AG09319 (cell line): ENCODE data around the gene PRSS50.

Source experiments
- DNase-seq: peaks from one replicate; pipeline ENCODE4 v3.0.0-alpha.2; 2010; ENCODE audit warnings: low read depth; ENCODE audit errors: extremely low read depth
- TF ChIP-seq, protein P1 (sequence below): IDR thresholded peaks from 2 replicates; pipeline ENCODE4 v1.5.1; 2011; ENCODE audit warnings: low read depth, mild to moderate bottlenecking, inconsistent platforms, low read length, moderate library complexity

The PRSS50 gene

DNA sequence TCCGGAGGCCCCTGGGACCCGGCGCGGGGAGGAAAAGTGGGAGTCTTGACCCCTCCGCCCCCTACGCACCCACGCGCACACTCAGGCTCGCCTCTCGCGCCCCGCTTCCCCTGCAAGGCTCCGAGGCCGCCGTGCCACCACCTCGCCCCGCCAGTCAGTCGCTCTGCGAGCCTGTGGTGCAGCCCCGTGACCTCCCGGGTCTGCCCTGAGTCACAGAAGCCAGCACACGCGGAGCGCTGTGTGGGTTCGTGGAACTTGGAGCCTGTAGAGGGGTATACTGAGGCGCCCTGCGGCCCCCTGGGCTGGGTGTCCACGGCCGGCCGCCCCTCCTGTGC lies 23.8 kb downstream of the PRSS50 start:
- TF ChIP-seq, protein P1, sequence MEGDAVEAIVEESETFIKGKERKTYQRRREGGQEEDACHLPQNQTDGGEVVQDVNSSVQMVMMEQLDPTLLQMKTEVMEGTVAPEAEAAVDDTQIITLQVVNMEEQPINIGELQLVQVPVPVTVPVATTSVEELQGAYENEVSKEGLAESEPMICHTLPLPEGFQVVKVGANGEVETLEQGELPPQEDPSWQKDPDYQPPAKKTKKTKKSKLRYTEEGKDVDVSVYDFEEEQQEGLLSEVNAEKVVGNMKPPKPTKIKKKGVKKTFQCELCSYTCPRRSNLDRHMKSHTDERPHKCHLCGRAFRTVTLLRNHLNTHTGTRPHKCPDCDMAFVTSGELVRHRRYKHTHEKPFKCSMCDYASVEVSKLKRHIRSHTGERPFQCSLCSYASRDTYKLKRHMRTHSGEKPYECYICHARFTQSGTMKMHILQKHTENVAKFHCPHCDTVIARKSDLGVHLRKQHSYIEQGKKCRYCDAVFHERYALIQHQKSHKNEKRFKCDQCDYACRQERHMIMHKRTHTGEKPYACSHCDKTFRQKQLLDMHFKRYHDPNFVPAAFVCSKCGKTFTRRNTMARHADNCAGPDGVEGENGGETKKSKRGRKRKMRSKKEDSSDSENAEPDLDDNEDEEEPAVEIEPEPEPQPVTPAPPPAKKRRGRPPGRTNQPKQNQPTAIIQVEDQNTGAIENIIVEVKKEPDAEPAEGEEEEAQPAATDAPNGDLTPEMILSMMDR = no peak
- DNase-seq = no peak

GRCh38 chr3:46693038-46693891 lies 24.4 kb downstream of the PRSS50 start, which contains the start of gene ALS2CL:
Gene ALS2CL (minus strand): TSS chr3:46693679. CDS start chr3:46689440, 4,239 bp downstream.
- TF ChIP-seq, protein P1 = no peak

DNA sequence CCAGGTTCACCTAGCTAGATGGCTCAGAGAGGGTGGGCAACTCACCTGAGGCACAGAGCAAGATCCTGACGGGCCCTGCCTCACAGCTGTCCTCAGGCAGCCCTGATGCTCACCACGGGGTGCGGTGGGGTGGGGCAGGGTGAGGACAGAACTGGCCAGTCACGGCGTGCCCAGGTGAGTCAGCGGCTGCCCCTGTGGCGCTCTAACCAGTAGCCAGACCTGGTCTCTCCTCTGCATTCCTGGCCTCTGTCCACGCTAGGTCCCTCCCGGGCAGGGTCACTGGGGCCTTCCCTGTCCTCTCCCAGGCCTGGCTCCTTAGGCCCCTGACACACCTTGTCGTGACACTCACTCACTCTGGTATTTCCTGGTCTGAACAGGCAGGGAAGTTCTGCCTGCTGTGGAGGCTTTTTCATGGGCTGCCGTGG lies 25.1 kb downstream of the PRSS50 start:
- TF ChIP-seq, protein P1 = no peak
- no peak for DNase-seq

More at GRCh38 chr3:46693038-46693891, 24.4 kb downstream of the PRSS50 start, which contains the start of gene ALS2CL:
- DNase-seq = no peak

- TF ChIP-seq, protein P1 = no peak
- no peak for DNase-seq
Observed at GRCh38 chr3:46690798-46691197, 26.9 kb downstream of the PRSS50 start.

GRCh38 chr3:46685446-46685845 lies 32.2 kb downstream of the PRSS50 start:
- no peak for DNase-seq
- TF ChIP-seq, protein P1 = no peak

DNA sequence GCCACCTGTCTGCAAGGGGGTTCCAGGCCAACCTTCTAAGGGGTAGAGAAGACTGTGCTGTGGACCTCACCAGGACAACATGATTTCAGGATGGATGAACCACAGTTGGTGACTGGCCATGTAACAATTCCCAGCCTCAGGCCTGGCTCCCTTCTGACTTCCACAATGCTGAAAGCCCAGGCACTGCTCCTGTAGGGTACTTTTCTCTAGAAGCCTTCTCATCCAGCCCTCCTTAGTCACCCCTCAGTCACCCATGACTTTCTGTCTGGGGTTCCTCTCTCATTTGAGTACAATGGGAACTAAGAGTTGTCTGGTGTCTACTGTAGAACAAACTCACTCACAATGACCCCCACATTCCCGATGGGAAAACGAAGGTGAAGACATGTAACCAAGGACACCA lies 32.8 kb downstream of the PRSS50 start:
- DNase-seq = no peak
- TF ChIP-seq, protein P1 = no peak

GRCh38 chr3:46682974-46683373 lies 34.7 kb downstream of the PRSS50 start:
- TF ChIP-seq, protein P1 = no peak
- DNase-seq = no peak
